MM.1S (cell line): ENCODE results near the gene KCNH2.

Source experiments
- DNase-seq: peaks from one replicate; pipeline ENCODE4 v3.0.0-alpha.2; 2015
- H2AFZ ChIP-seq: fragments of 300-600 bp; sonication (generic); 2 replicates; pipeline ENCODE4 v1.6.0; 2016; ENCODE audit warnings: antibody characterized with exemption, low read length
- H3F3A ChIP-seq: fragments of 300-600 bp; sonication (generic); 2 replicates; pipeline ENCODE4 v1.6.1; 2016; ENCODE audit warnings: mild to moderate bottlenecking, antibody characterized with exemption, low read length, moderate library complexity, mixed read lengths; ENCODE audit not compliant: insufficient read depth
- H3K27ac ChIP-seq: fragments of 300-600 bp; sonication (generic); 2 replicates; pipeline ENCODE4 v1.5.1; 2016; ENCODE audit warnings: mild to moderate bottlenecking, low read length
- H3K27me3 ChIP-seq: fragments of 300-600 bp; sonication (generic); replicated peaks from 2 replicates; pipeline ENCODE4 v1.6.0; 2016; ENCODE audit warnings: low read length; ENCODE audit not compliant: insufficient read depth
- H3K36me3 ChIP-seq: fragments of 300-600 bp; sonication (generic); replicated peaks from 2 replicates; pipeline ENCODE4 v1.6.1; 2016; ENCODE audit warnings: mild to moderate bottlenecking, low read length, mixed read lengths; ENCODE audit not compliant: insufficient read depth
- H3K4me1 ChIP-seq: fragments of 300-600 bp; sonication (generic); 2 replicates; pipeline ENCODE4 v1.6.1; 2016; ENCODE audit warnings: low read length, mixed read lengths
- H3K4me2 ChIP-seq: fragments of 300-600 bp; sonication (generic); 2 replicates; pipeline ENCODE4 v1.6.0; 2016; ENCODE audit warnings: low read depth, low read length
- H3K4me3 ChIP-seq: fragments of 300-600 bp; sonication (generic); 2 replicates; pipeline ENCODE4 v1.5.1; 2016; ENCODE audit warnings: low read length, mixed read lengths
- H3K79me2 ChIP-seq: fragments of 300-600 bp; sonication (generic); 2 replicates; pipeline ENCODE4 v1.6.1; 2016; ENCODE audit warnings: mixed run types, low read length, mixed read lengths
- H3K9ac ChIP-seq: fragments of 300-600 bp; sonication (generic); 2 replicates; pipeline ENCODE4 v1.6.1; 2016; ENCODE audit warnings: low read length, mixed read lengths
- H3K9me2 ChIP-seq: fragments of 300-600 bp; sonication (generic); replicated peaks from 2 replicates; pipeline ENCODE4 v1.6.1; 2016; ENCODE audit warnings: mild to moderate bottlenecking, low read length, mixed read lengths; ENCODE audit not compliant: insufficient read depth
- H3K9me3 ChIP-seq: fragments of 300-600 bp; sonication (generic); replicated peaks from 2 replicates; pipeline ENCODE4 v1.6.1; 2016; ENCODE audit warnings: mild to moderate bottlenecking, low read length, mixed read lengths; ENCODE audit not compliant: insufficient read depth
- H4K20me1 ChIP-seq: fragments of 300-600 bp; sonication (generic); 2 replicates; pipeline ENCODE4 v1.6.1; 2016; ENCODE audit warnings: mild to moderate bottlenecking, low read length, moderate library complexity, mixed read lengths; ENCODE audit not compliant: insufficient read depth
- CTCF ChIP-seq: fragments of 300-600 bp; sonication (generic); IDR thresholded peaks from 2 replicates; pipeline ENCODE4 v1.5.1; 2016; ENCODE audit warnings: antibody characterized with exemption, low read length, mixed read lengths
- EZH2 ChIP-seq: fragments of 300-600 bp; sonication (generic); optimal IDR thresholded peaks from 2 replicates; pipeline ENCODE3; 2017; ENCODE audit warnings: low read depth, mild to moderate bottlenecking, antibody characterized with exemption, low read length, mixed read lengths
- EZH2phosphoT487 ChIP-seq: fragments of 300-600 bp; sonication (generic); IDR thresholded peaks from 2 replicates; pipeline ENCODE4 v1.6.1; 2018; ENCODE audit warnings: antibody characterized with exemption, low read length

The KCNH2 gene

GRCh38 chr7:150999497-151000230 is 21.5 kb upstream of the KCNH2 start:
- Histone ChIP-seq H3K27ac (no peak overlapping the region), H3K36me3 (no peaks in the 10 kb centered on the region), H4K20me1 (no peaks in the 10 kb centered on the region), H3K4me1 (no peaks in the 10 kb centered on the region), H3K9me2 (no peaks in the 10 kb centered on the region), H3F3A (no peaks in the 10 kb centered on the region), H3K79me2 (no peaks in the 10 kb centered on the region), H3K9me3 (no peaks in the 10 kb centered on the region), H3K27me3 (peaks cover 15% of the 10 kb centered on the region), H3K4me3 (no peak overlapping the region), H3K4me2 (no peak overlapping the region), H3K9ac (no peak overlapping the region), H2AFZ (no peak overlapping the region)
- DNase-seq: no peak
- TF ChIP-seq EZH2phosphoT487 (no peak), CTCF (no peak), EZH2 (no peak)

GRCh38 chr7:150999001-150999400 is 20.9 kb upstream of the KCNH2 start:
- no peak overlapping the region for H3K4me2 ChIP-seq
- no peaks in the 10 kb centered on the region for H4K20me1 ChIP-seq
- no peaks in the 10 kb centered on the region for H3K36me3 ChIP-seq
- no peaks in the 10 kb centered on the region for H3K9me3 ChIP-seq
- no peak overlapping the region for H3K27ac ChIP-seq
- H3K4me3 ChIP-seq: no peak overlapping the region
- H3K4me1 ChIP-seq: no peaks in the 10 kb centered on the region
- H3K27me3 ChIP-seq: peaks cover 15% of the 10 kb centered on the region
- no peak overlapping the region for H3K9ac ChIP-seq
- DNase-seq: no peak
- no peak for TF ChIP-seq EZH2phosphoT487
- TF ChIP-seq EZH2: no peak
- no peak for TF ChIP-seq CTCF
- no peaks in the 10 kb centered on the region for H3K9me2 ChIP-seq
- no peaks in the 10 kb centered on the region for H3F3A ChIP-seq
- no peak overlapping the region for H2AFZ ChIP-seq
- H3K79me2 ChIP-seq: no peaks in the 10 kb centered on the region

- Histone ChIP-seq H4K20me1 (no peaks in the 10 kb centered on the region), H3K9me3 (no peaks in the 10 kb centered on the region), H3K9me2 (no peaks in the 10 kb centered on the region), H3K9ac (no peak overlapping the region), H3K4me3 (no peak overlapping the region), H3K27ac (no peak overlapping the region), H3K79me2 (no peaks in the 10 kb centered on the region), H3K4me1 (no peaks in the 10 kb centered on the region), H3F3A (no peaks in the 10 kb centered on the region), H2AFZ (no peak overlapping the region), H3K27me3 (peaks cover 15% of the 10 kb centered on the region), H3K36me3 (no peaks in the 10 kb centered on the region), H3K4me2 (no peak overlapping the region)
- TF ChIP-seq CTCF: no peak
- no peak for TF ChIP-seq EZH2
- TF ChIP-seq EZH2phosphoT487: no peak
- no peak for DNase-seq
These were observed 20.2 kb upstream of the KCNH2 start for GRCh38 chr7:150998341-150998740.
